HepG2 (cell line): ENCODE results near the gene SBSN. TPM values are rescaled to one million over a fixed set of nuclear protein-coding genes. Genes with fewer than 3 reads are reported as not detected.

ENCODE experiments used
- ATAC-seq: fragments of 200-7000 bp; cut with Tn5 transposase; 3 replicates; pipeline ENCODE4 v1.9.1; 2020; ENCODE audit warnings: mild to moderate bottlenecking, moderate library complexity
- BruUV-seq: library from RNA; stranded (reverse); fragments of 400-500 nt; replicated peaks from 2 replicates; lab custom pipeline; 2021; lab: Mats Ljungman, UMichigan
- CTCF ChIA-PET: fragments of 300-600 bp; formaldehyde crosslinking; extraction: SDS; loops from one replicate; lab custom pipeline; 2021; ENCODE audit warnings: low total read pairs, inconsistent platforms, low intra/inter-chr PET ratio; lab: Yijun Ruan, JAX
- POLR2A ChIA-PET: fragments of 350-600 bp; sonication (Branson Sonifier 250); formaldehyde crosslinking; loops from one replicate; lab custom pipeline; 2020; ENCODE audit warnings: antibody characterized with exemption, inconsistent platforms; lab: Yijun Ruan, JAX
- DNase-seq: peaks from one replicate; pipeline ENCODE4 v3.0.0-alpha.2; 2015; ENCODE audit warnings: low spot score
- FAIRE-seq: peaks from 3 replicates; lab custom pipeline; 2011; peaks lifted over from hg19 to GRCh38; lab: Jason Lieb, UNC
- H2AFZ ChIP-seq: one replicate; pipeline ENCODE4 v1.6.1; 2011; ENCODE audit warnings: low read length, inconsistent platforms
- H3K27ac ChIP-seq: fragments of 300-600 bp; 3 replicates; pipeline ENCODE4 v1.8.0; 2011; ENCODE audit warnings: mixed run types, mild to moderate bottlenecking, mixed read lengths, low read length, inconsistent platforms; ENCODE audit not compliant: insufficient read depth; ENCODE audit errors: extremely low read length
- H3K27me3 ChIP-seq, 2 experiments: fragments of 200-600 bp in 1 of 2; 2 replicates in 1 of 2; 3 replicates in 1 of 2; pipeline versions ENCODE4 v1.6.0 to v1.8.0; 2011; ENCODE audit warnings: low read length in 2 of 2, mild to moderate bottlenecking in 2 of 2, moderate library complexity in 2 of 2, inconsistent platforms in 1 of 2; ENCODE audit not compliant: insufficient read depth in 2 of 2, control insufficient read depth in 1 of 2
- H3K36me3 ChIP-seq, 2 experiments: fragments of 200-600 bp in 1 of 2; replicated peaks in 1 of 2; 2 replicates in 1 of 2; 3 replicates in 1 of 2; pipeline versions ENCODE4 v1.5.1 to v1.8.0; 2011; ENCODE audit warnings: low read length in 2 of 2, inconsistent platforms in 1 of 2; ENCODE audit not compliant: insufficient read depth in 2 of 2, control insufficient read depth in 1 of 2
- H3K4me1 ChIP-seq: 2 replicates; pipeline ENCODE4 v1.5.1; 2012; ENCODE audit warnings: low read length, inconsistent platforms; ENCODE audit not compliant: insufficient read depth
- H3K4me2 ChIP-seq: 2 replicates; pipeline ENCODE4 v1.6.0; 2011; ENCODE audit warnings: low read depth, low read length, inconsistent platforms
- H3K4me3 ChIP-seq, 3 experiments: fragments of 200-600 bp in 1 of 3; sonication (generic), shearing (Covaris generic) in 1 of 3; replicated peaks in 1 of 3; 2 replicates each; pipeline ENCODE4 v1.5.1; 2011 to 2016; ENCODE audit warnings: low read length in 3 of 3, inconsistent platforms in 2 of 3, low read depth in 2 of 3, mild to moderate bottlenecking in 2 of 3, control low read depth in 1 of 3, mixed read lengths in 1 of 3; ENCODE audit not compliant: insufficient read depth in 1 of 3
- H3K79me2 ChIP-seq: one replicate; pipeline ENCODE4 v1.6.1; 2011; ENCODE audit warnings: low read length, inconsistent platforms; ENCODE audit not compliant: insufficient read depth
- H3K9ac ChIP-seq: 2 replicates; pipeline ENCODE4 v1.6.0; 2011; ENCODE audit warnings: mild to moderate bottlenecking, low read depth, low read length, inconsistent platforms; ENCODE audit not compliant: insufficient read depth
- H3K9me3 ChIP-seq: 2 replicates; pipeline ENCODE4 v1.5.1; 2012; ENCODE audit warnings: mild to moderate bottlenecking, low read length
- H4K20me1 ChIP-seq: 2 replicates; pipeline ENCODE4 v1.6.0; 2011; ENCODE audit warnings: inconsistent platforms, mild to moderate bottlenecking, low read length, moderate library complexity; ENCODE audit not compliant: insufficient read depth
- ADNP ChIP-seq: sonication (generic); formaldehyde crosslinking; IDR thresholded peaks from 2 replicates; pipeline ENCODE4 v1.4.0; 2020; ENCODE audit warnings: missing genetic modification reagents
- CEBPB ChIP-seq: IDR thresholded peaks from 2 replicates; pipeline ENCODE4 v1.6.1; 2011; ENCODE audit warnings: low read depth, low read length, improper control_type of control experiment, borderline replicate concordance
- DZIP1 ChIP-seq: sonication (generic); formaldehyde crosslinking; IDR thresholded peaks from 2 replicates; pipeline ENCODE4 v1.5.0; 2020; ENCODE audit warnings: mild to moderate bottlenecking, missing genetic modification reagents
- ESRRA ChIP-seq: sonication (generic); formaldehyde crosslinking; IDR thresholded peaks from 2 replicates; pipeline ENCODE4 v1.5.1; 2020; ENCODE audit warnings: mild to moderate bottlenecking, low read depth, missing genetic modification reagents
- HNF4A ChIP-seq: sonication (generic); formaldehyde crosslinking; IDR thresholded peaks from 2 replicates; pipeline ENCODE4 v1.4.0; 2020; ENCODE audit warnings: missing genetic modification reagents
- PAXIP1 ChIP-seq: sonication (generic); formaldehyde crosslinking; conservative IDR thresholded peaks from 2 replicates; pipeline ENCODE4 v1.4.0; 2020; ENCODE audit warnings: mild to moderate bottlenecking, missing genetic modification reagents, moderate library complexity
- POLR2A ChIP-seq, 2 experiments: IDR thresholded peaks; 2 replicates each; pipeline ENCODE4 v1.6.1; 2011; ENCODE audit warnings: low read depth in 2 of 2, low read length in 2 of 2, mild to moderate bottlenecking in 1 of 2, moderate library complexity in 1 of 2; ENCODE audit not compliant: insufficient read depth in 1 of 2
- RXRA ChIP-seq: sonication (generic); formaldehyde crosslinking; IDR thresholded peaks from 2 replicates; pipeline ENCODE4 v1.5.1; 2020; ENCODE audit warnings: missing genetic modification reagents
- TMF1 ChIP-seq: sonication (generic); formaldehyde crosslinking; IDR thresholded peaks from 2 replicates; pipeline ENCODE4 v1.8.1; 2022; ENCODE audit warnings: low read depth, missing genetic modification reagents
- ZNF629 ChIP-seq: sonication (generic); formaldehyde crosslinking; conservative IDR thresholded peaks from 2 replicates; pipeline ENCODE4 v1.5.0; 2020; ENCODE audit warnings: missing genetic modification reagents
- WGBS: methylation state at CpG from one replicate; pipeline ENCODE4 v1.1.6; 2017; ENCODE audit warnings: low lambda C conversion rate; 5-methylcytosine and 5-hydroxymethylcytosine counted together
- in situ Hi-C: cut with HindIII; loops from 2 replicates; pipeline ENCODE4 v1.10.0; 2017; ENCODE audit warnings: low pct_unique_long_range_greater_than_20kb; ENCODE audit not compliant: extremely low pct_ligation_motif_present
- intact Hi-C: fragments of 100-400 bp; cut with micrococcal nuclease; formaldehyde crosslinking; loops from one replicate; pipeline ENCODE4 v1.10.0; 2022; ENCODE audit not compliant: unreplicated experiment
- polyA plus RNA-seq, 8 experiments: library from polyadenylated mRNA; depleted of rRNA in 3 of 8; stranded (reverse) in 7 of 8; unstranded in 1 of 8; fragments of >200 nt; fragmentation: Illumina TruSeq in 4 of 8; extraction: Trizol in 4 of 8; gene quantifications; 2 replicates each; pipeline versions ENCODE4 v1.2.1 to v1.2.3, GENCODE V29; 2011 to 2016; ENCODE audit warnings: low read depth in 4 of 8, missing spikeins in 1 of 8, mixed read lengths in 1 of 8; ENCODE audit not compliant: insufficient read depth in 1 of 8
- total RNA-seq, 5 experiments: library from RNA; depleted of rRNA; stranded (reverse); fragments of >200 nt; fragmentation: Illumina TruSeq; extraction: Trizol; gene quantifications; 2 replicates each; pipeline ENCODE4 v1.2.3, GENCODE V29; 2016; ENCODE audit warnings: low read depth in 1 of 5

Gene SBSN
- total and polyA plus RNA-seq, 2 of the 13 experiments (the other 11 are each of a cell fraction or from before 2014, with no cell fraction given): not detected

- ChIA-PET CTCF (no interaction called here), POLR2A (no interaction called here)
- in situ Hi-C loops (no loop called here), intact Hi-C loops (no loop called here)
- ATAC-seq (no peak), DNase-seq (no peak), FAIRE-seq (no peak)
- Histone ChIP-seq H4K20me1 (no peaks in the 10 kb centered on the region), H3K9me3 (no peaks in the 10 kb centered on the region), H3K36me3 (no peaks in the 10 kb centered on the region), H3K4me2 (no peak overlapping the region), H3K27me3 (0 out of 5 replicates have a peak, but pooled peaks cover 0 to 6% of the 10 kb centered on the region in 2 experiments), H3K9ac (no peak overlapping the region), H2AFZ (no peak overlapping the region), H3K4me3 (no peak overlapping the region), H3K27ac (no peak overlapping the region), H3K79me2 (no peaks in the 10 kb centered on the region), H3K4me1 (peaks cover 56% of the 10 kb centered on the region)
- BruUV-seq: no TSS peak
- 66% methylated on average over 7 of the region's 7 CpGs for whole genome bisulfite sequencing
- TF ChIP-seq POLR2A (IDR thresholded peaks at IDR 0.05; ENCODE audit: insufficient read depth in 1 of 2, low read depth in 2 of 2, low read length in 2 of 2): no peak
- peak; percentile 81 for TF ChIP-seq CEBPB
Observed at GRCh38 chr19:35566738-35567137, 38.6 kb upstream of the SBSN start.

DNA sequence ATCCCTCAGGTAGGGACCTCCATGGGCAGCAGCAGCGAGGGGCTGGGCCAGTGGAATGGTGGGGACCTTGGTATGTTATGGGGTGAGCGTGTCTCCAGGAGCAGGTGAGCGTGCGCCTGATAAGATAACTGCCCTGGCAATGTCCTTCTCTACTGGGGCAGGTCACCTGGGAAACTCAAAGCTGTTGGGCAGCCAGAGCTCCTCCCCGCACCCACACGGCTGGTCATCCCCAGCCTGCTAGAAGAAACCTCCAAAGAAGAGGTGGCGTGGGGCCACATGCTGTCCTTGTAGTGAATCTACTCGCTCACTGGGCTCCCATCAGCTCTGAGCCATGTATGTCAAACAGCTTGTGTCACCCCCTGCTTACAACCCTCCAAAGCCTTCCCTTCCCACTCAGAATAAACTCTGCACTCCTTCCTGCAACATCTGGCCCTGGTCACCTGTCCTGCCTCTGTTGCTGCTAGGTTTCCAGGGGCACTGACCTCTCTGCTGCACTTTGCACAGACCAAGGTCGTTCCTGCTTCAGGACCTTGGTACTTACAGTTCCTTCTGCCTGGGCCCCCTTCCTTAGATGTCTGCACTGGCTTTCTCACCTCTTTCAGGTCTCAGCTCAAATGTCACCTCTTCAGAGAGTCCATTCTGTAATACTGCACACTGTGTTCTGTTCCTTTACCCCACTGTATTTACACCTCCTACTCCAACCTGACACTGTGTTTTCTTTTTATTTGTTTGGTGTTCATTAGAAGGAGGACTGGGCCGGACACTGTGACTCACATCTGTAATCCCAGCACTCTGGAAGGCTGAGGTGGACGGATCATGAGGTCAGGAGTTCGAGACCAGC is 37.1 kb upstream of the SBSN start:
- POLR2A ChIA-PET: no interaction called here
- FAIRE-seq (no peak), ATAC-seq (peak; percentile 16; the same call in 1 of the 3 replicates), DNase-seq (no peak)
- Histone ChIP-seq H3K9me3 (no peaks in the 10 kb centered on the region), H3K27ac (peak overlapping the region; percentile 11), H3K79me2 (no peaks in the 10 kb centered on the region), H3K4me3 (no peak overlapping the region), H3K36me3 (no peaks in the 10 kb centered on the region), H3K4me1 (peaks cover 42% of the 10 kb centered on the region), H3K9ac (no peak overlapping the region), H3K4me2 (peak overlapping the region; percentile 21; the same call in 1 of the 2 replicates), H3K27me3 (peaks cover 0 to 16% of the 10 kb centered on the region in 2 experiments; a peak in 2 of 5 replicates), H4K20me1 (no peaks in the 10 kb centered on the region), H2AFZ (no peak overlapping the region)
- CTCF ChIA-PET: no interaction called here
- intact Hi-C loops (no loop called here), in situ Hi-C loops (no loop called here)
- WGBS: 26% methylated on average over 5 of the region's 12 CpGs
- no TSS peak for BruUV-seq
- TF ChIP-seq DZIP1 (CRISPR knock-in tag) (no peak), TMF1 (CRISPR knock-in tag) (no peak), ZNF629 (CRISPR knock-in tag) (0 out of 2 replicates have a peak, but pooled peaks have one; percentile 30), PAXIP1 (CRISPR knock-in tag) (0 out of 2 replicates have a peak, but pooled peaks have one; percentile 28), ESRRA (CRISPR knock-in tag) (peak; percentile 77; the same call in 1 of the 2 replicates), HNF4A (peak; percentile 78), ADNP (CRISPR knock-in tag) (peak; percentile 39; the same call in 1 of the 2 replicates), RXRA (CRISPR knock-in tag) (peak; percentile 25; the same call in 1 of the 2 replicates)
